Measurements from ENCODE around the gene RRN3. TPM values are rescaled to one million over a fixed set of nuclear protein-coding genes. Genes with fewer than 3 reads are reported as not detected.

The RRN3 gene, protein sequence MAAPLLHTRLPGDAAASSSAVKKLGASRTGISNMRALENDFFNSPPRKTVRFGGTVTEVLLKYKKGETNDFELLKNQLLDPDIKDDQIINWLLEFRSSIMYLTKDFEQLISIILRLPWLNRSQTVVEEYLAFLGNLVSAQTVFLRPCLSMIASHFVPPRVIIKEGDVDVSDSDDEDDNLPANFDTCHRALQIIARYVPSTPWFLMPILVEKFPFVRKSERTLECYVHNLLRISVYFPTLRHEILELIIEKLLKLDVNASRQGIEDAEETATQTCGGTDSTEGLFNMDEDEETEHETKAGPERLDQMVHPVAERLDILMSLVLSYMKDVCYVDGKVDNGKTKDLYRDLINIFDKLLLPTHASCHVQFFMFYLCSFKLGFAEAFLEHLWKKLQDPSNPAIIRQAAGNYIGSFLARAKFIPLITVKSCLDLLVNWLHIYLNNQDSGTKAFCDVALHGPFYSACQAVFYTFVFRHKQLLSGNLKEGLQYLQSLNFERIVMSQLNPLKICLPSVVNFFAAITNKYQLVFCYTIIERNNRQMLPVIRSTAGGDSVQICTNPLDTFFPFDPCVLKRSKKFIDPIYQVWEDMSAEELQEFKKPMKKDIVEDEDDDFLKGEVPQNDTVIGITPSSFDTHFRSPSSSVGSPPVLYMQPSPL
- 74.4 TPM for total RNA-seq

GRCh38 chr16:15093955-15094827 is at the start of gene RRN3:
RRN3 (minus strand) TSS chr16:15094272; CDS start chr16:15094233, 39 bp downstream.

Other genes starting within 250 kb of the RRN3 start
- 104 TPM for gene NPIPA1, start 156.8 kb downstream of the RRN3 start, total RNA-seq
- 104 TPM for gene PDXDC1, start 119.2 kb downstream of the RRN3 start, total RNA-seq
- 22.9 TPM for gene NTAN1, start 38.2 kb downstream of the RRN3 start, total RNA-seq

All from camera-type eye (tissue), 1 donor.